HG03558 (cell line): Measurements from ENCODE around the gene DMRTB1.
"Not testable (repeated sequence)": the region's sequence is repeated elsewhere in the genome, so short reads cannot be mapped to it uniquely, and the experiment has no call there.

ENCODE experiments used
- ATAC-seq: cut with Tn5 transposase; IDR thresholded peaks from one replicate; pipeline ENCODE4 v1.9.1; 2021; ENCODE audit warnings: moderate number of reproducible peaks; ENCODE audit not compliant: unreplicated experiment; ENCODE audit errors: extremely low read depth

DMRTB1 gene

GRCh38 chr1:53434405-53435007 is 24.7 kb upstream of the DMRTB1 start:
- not testable (repeated sequence) for ATAC-seq

GRCh38 chr1:53435151-53435550 is 24.0 kb upstream of the DMRTB1 start:
- ATAC-seq: no peak

- ATAC-seq: no peak
Measured at GRCh38 chr1:53438427-53439336, 20.5 kb upstream of the DMRTB1 start.

- no peak for ATAC-seq
Measured at GRCh38 chr1:53439337-53440207, 19.6 kb upstream of the DMRTB1 start.

- no peak for ATAC-seq
Measured at GRCh38 chr1:53440633-53441032, 18.6 kb upstream of the DMRTB1 start.

GRCh38 chr1:53442299-53442698 is 16.9 kb upstream of the DMRTB1 start:
- ATAC-seq: no peak

GRCh38 chr1:53446051-53446450 is 13.1 kb upstream of the DMRTB1 start:
- ATAC-seq: no peak

- ATAC-seq: no peak
Measured at GRCh38 chr1:53447413-53447812, 11.8 kb upstream of the DMRTB1 start.

GRCh38 chr1:53448241-53448841 is 10.9 kb upstream of the DMRTB1 start:
- ATAC-seq: no peak

GRCh38 chr1:53449021-53449420 is 10.2 kb upstream of the DMRTB1 start:
- no peak for ATAC-seq

GRCh38 chr1:53449693-53450092 is 9.5 kb upstream of the DMRTB1 start:
- no peak for ATAC-seq

- no peak for ATAC-seq
Measured at GRCh38 chr1:53450225-53450624, 9.0 kb upstream of the DMRTB1 start.

GRCh38 chr1:53454019-53454418 is 5.2 kb upstream of the DMRTB1 start:
- no peak for ATAC-seq

GRCh38 chr1:53455364-53455991 is 3.7 kb upstream of the DMRTB1 start:
- ATAC-seq: no peak

GRCh38 chr1:53458634-53459033 is 565 bp upstream of the DMRTB1 start:
- ATAC-seq: no peak

GRCh38 chr1:53460211-53460634 is 1.0 kb downstream of the DMRTB1 start:
- ATAC-seq: no peak

- ATAC-seq: no peak
Measured at GRCh38 chr1:53460666-53461322, 1.6 kb downstream of the DMRTB1 start.

GRCh38 chr1:53461323-53462044 is 2.3 kb downstream of the DMRTB1 start:
- ATAC-seq: no peak

GRCh38 chr1:53462193-53462592 is 3.0 kb downstream of the DMRTB1 start:
- ATAC-seq: no peak
